KMS-11 (cell line): Measurements from ENCODE around the gene CDK5RAP1.

Source experiments
- H2AFZ ChIP-seq: fragments of 200-600 bp; sonication (generic); 2 replicates; pipeline ENCODE4 v1.6.1; 2016; ENCODE audit warnings: antibody characterized with exemption, mixed run types, low read depth
- H3K27ac ChIP-seq: fragments of 200-600 bp; sonication (generic); 2 replicates; pipeline ENCODE4 v1.6.1; 2016; ENCODE audit warnings: mild to moderate bottlenecking, mixed run types
- H3K27me3 ChIP-seq: fragments of 200-600 bp; sonication (generic); 2 replicates; pipeline ENCODE4 v1.6.1; 2017; ENCODE audit warnings: mild to moderate bottlenecking, low read depth, mixed run types, moderate library complexity; ENCODE audit not compliant: insufficient read depth
- H3K36me3 ChIP-seq: fragments of 200-600 bp; sonication (generic); 2 replicates; pipeline ENCODE4 v1.6.1; 2017; ENCODE audit warnings: mild to moderate bottlenecking, mixed run types; ENCODE audit not compliant: insufficient read depth
- H3K4me1 ChIP-seq: fragments of 200-600 bp; sonication (generic); 2 replicates; pipeline ENCODE4 v1.6.1; 2016; ENCODE audit warnings: mild to moderate bottlenecking, low read depth, mixed run types; ENCODE audit not compliant: poor library complexity, severe bottlenecking
- H3K4me2 ChIP-seq: fragments of 200-600 bp; sonication (generic); 2 replicates; pipeline ENCODE4 v1.7.0; 2016; ENCODE audit warnings: mild to moderate bottlenecking, mixed run types
- H3K4me3 ChIP-seq: fragments of 200-600 bp; sonication (generic); IDR thresholded peaks from 2 replicates; pipeline ENCODE4 v1.6.1; 2017; ENCODE audit warnings: low read depth, low read length, mixed read lengths; ENCODE audit not compliant: insufficient read depth
- H3K79me2 ChIP-seq: fragments of 200-600 bp; sonication (generic); 2 replicates; pipeline ENCODE4 v1.6.1; 2016; ENCODE audit warnings: low read depth, mixed run types; ENCODE audit not compliant: insufficient read depth
- H3K9ac ChIP-seq: fragments of 200-600 bp; sonication (generic); 2 replicates; pipeline ENCODE4 v1.6.1; 2016; ENCODE audit warnings: mild to moderate bottlenecking, mixed run types
- H4K20me1 ChIP-seq: fragments of 200-600 bp; sonication (generic); 2 replicates; pipeline ENCODE4 v1.6.1; 2016; ENCODE audit warnings: mild to moderate bottlenecking, mixed run types; ENCODE audit not compliant: insufficient read depth
- CTCF ChIP-seq: fragments of 200-600 bp; sonication (generic); conservative IDR thresholded peaks from 2 replicates; pipeline ENCODE4 v1.6.1; 2017; ENCODE audit warnings: low read depth, mild to moderate bottlenecking, antibody characterized with exemption, low read length, moderate library complexity, mixed read lengths

The CDK5RAP1 gene

GRCh38 chr20:33316958-33317357 lies 84.4 kb downstream of the CDK5RAP1 start:
- Histone ChIP-seq H3K4me2 (no peak overlapping the region), H2AFZ (no peak overlapping the region), H3K27me3 (no peaks in the 10 kb centered on the region), H4K20me1 (no peaks in the 10 kb centered on the region), H3K79me2 (no peaks in the 10 kb centered on the region), H3K27ac (no peak overlapping the region), H3K9ac (no peak overlapping the region), H3K36me3 (no peaks in the 10 kb centered on the region), H3K4me1 (no peaks in the 10 kb centered on the region), H3K4me3 (no peak overlapping the region)
- TF ChIP-seq CTCF: no peak

GRCh38 chr20:33316343-33316742 lies 85.0 kb downstream of the CDK5RAP1 start:
- Histone ChIP-seq H3K9ac (no peak overlapping the region), H3K27me3 (no peaks in the 10 kb centered on the region), H3K4me2 (no peak overlapping the region), H3K79me2 (no peaks in the 10 kb centered on the region), H3K4me1 (no peaks in the 10 kb centered on the region), H3K36me3 (no peaks in the 10 kb centered on the region), H2AFZ (no peak overlapping the region), H3K4me3 (no peak overlapping the region), H3K27ac (no peak overlapping the region), H4K20me1 (no peaks in the 10 kb centered on the region)
- no peak for TF ChIP-seq CTCF

- Histone ChIP-seq H4K20me1 (no peaks in the 10 kb centered on the region), H3K4me3 (no peak overlapping the region), H3K27me3 (no peaks in the 10 kb centered on the region), H3K27ac (no peak overlapping the region), H2AFZ (no peak overlapping the region), H3K36me3 (no peaks in the 10 kb centered on the region), H3K4me1 (no peaks in the 10 kb centered on the region), H3K79me2 (no peaks in the 10 kb centered on the region), H3K9ac (no peak overlapping the region), H3K4me2 (no peak overlapping the region)
- no peak for TF ChIP-seq CTCF
These were observed 87.5 kb downstream of the CDK5RAP1 start for GRCh38 chr20:33313686-33314314.

- no peak overlapping the region for H3K9ac ChIP-seq
- H3K4me3 ChIP-seq: no peak overlapping the region
- no peak for TF ChIP-seq CTCF
- H2AFZ ChIP-seq: no peak overlapping the region
- no peaks in the 10 kb centered on the region for H3K4me1 ChIP-seq
- no peaks in the 10 kb centered on the region for H3K79me2 ChIP-seq
- H3K27me3 ChIP-seq: no peaks in the 10 kb centered on the region
- no peaks in the 10 kb centered on the region for H4K20me1 ChIP-seq
- H3K4me2 ChIP-seq: no peak overlapping the region
- H3K36me3 ChIP-seq: no peaks in the 10 kb centered on the region
- H3K27ac ChIP-seq: no peak overlapping the region
These were observed 88.7 kb downstream of the CDK5RAP1 start for GRCh38 chr20:33312583-33312982.
